IPS-18c (cell line): ENCODE results near the gene COL21A1.

Source experiments
- H3K4me3 ChIP-seq: 2 replicates; pipeline ENCODE4 v1.7.0; 2013; ENCODE audit warnings: low read depth, mild to moderate bottlenecking, low read length, moderate library complexity; ENCODE audit not compliant: insufficient read depth
- H3K9me3 ChIP-seq: one replicate; pipeline ENCODE4 v1.6.1; 2013; ENCODE audit warnings: mild to moderate bottlenecking, low read length, moderate library complexity; ENCODE audit not compliant: control insufficient read depth, insufficient read depth

The COL21A1 gene

GRCh38 chr6:56096541-56096940 is 150.8 kb downstream of the COL21A1 start:
- no peaks in the 10 kb centered on the region for H3K9me3 ChIP-seq
- no peak overlapping the region for H3K4me3 ChIP-seq

GRCh38 chr6:56093776-56094175 is 153.6 kb downstream of the COL21A1 start:
- Histone ChIP-seq H3K4me3 (no peak overlapping the region), H3K9me3 (no peaks in the 10 kb centered on the region)

- H3K4me3 ChIP-seq, result no peak overlapping the region
- no peaks in the 10 kb centered on the region for H3K9me3 ChIP-seq
Observed at GRCh38 chr6:56091159-56091869, 156.1 kb downstream of the COL21A1 start.

- no peak overlapping the region for H3K4me3 ChIP-seq
- no peaks in the 10 kb centered on the region for H3K9me3 ChIP-seq
Observed at GRCh38 chr6:56088641-56089040, 158.7 kb downstream of the COL21A1 start.

GRCh38 chr6:56087421-56087820 is 160.0 kb downstream of the COL21A1 start:
- H3K4me3 ChIP-seq, result no peak overlapping the region

GRCh38 chr6:56079751-56080540 is 167.4 kb downstream of the COL21A1 start:
- no peak overlapping the region for H3K4me3 ChIP-seq
- H3K9me3 ChIP-seq, result no peaks in the 10 kb centered on the region

More at GRCh38 chr6:56087421-56087820, 160.0 kb downstream of the COL21A1 start:
- no peaks in the 10 kb centered on the region for H3K9me3 ChIP-seq

- no peak overlapping the region for H3K4me3 ChIP-seq
- H3K9me3 ChIP-seq, result no peaks in the 10 kb centered on the region
Observed at GRCh38 chr6:56076033-56076432, 171.3 kb downstream of the COL21A1 start.

- H3K9me3 ChIP-seq, result no peaks in the 10 kb centered on the region
- H3K4me3 ChIP-seq, result no peak overlapping the region
Observed at GRCh38 chr6:56073761-56074160, 173.6 kb downstream of the COL21A1 start.

GRCh38 chr6:56073315-56073714 is 174.1 kb downstream of the COL21A1 start:
- Histone ChIP-seq H3K4me3 (no peak overlapping the region), H3K9me3 (no peaks in the 10 kb centered on the region)

- Histone ChIP-seq H3K9me3 (no peaks in the 10 kb centered on the region), H3K4me3 (no peak overlapping the region)
Observed at GRCh38 chr6:56072856-56073255, 174.5 kb downstream of the COL21A1 start.

GRCh38 chr6:56065408-56065807 is 182.0 kb downstream of the COL21A1 start:
- H3K9me3 ChIP-seq, result no peaks in the 10 kb centered on the region
- no peak overlapping the region for H3K4me3 ChIP-seq

GRCh38 chr6:56062836-56063235 is 184.5 kb downstream of the COL21A1 start:
- no peaks in the 10 kb centered on the region for H3K9me3 ChIP-seq
- no peak overlapping the region for H3K4me3 ChIP-seq

- H3K4me3 ChIP-seq, result no peak overlapping the region
- H3K9me3 ChIP-seq, result no peaks in the 10 kb centered on the region
Observed at GRCh38 chr6:56058636-56059035, 188.7 kb downstream of the COL21A1 start.

- Histone ChIP-seq H3K4me3 (no peak overlapping the region), H3K9me3 (no peaks in the 10 kb centered on the region)
Observed at GRCh38 chr6:56055081-56055704, 192.2 kb downstream of the COL21A1 start.

GRCh38 chr6:56051202-56051598 is 196.2 kb downstream of the COL21A1 start:
- Histone ChIP-seq H3K4me3 (no peak overlapping the region), H3K9me3 (no peaks in the 10 kb centered on the region)

- H3K9me3 ChIP-seq, result no peaks in the 10 kb centered on the region
- H3K4me3 ChIP-seq, result no peak overlapping the region
Observed at GRCh38 chr6:56050530-56051201, 196.7 kb downstream of the COL21A1 start.

GRCh38 chr6:56048601-56049000 is 198.8 kb downstream of the COL21A1 start:
- no peak overlapping the region for H3K4me3 ChIP-seq

More at GRCh38 chr6:56048601-56049000, 198.8 kb downstream of the COL21A1 start:
- H3K9me3 ChIP-seq, result no peaks in the 10 kb centered on the region
